ENCODE data around the gene NRF1.

DNA sequence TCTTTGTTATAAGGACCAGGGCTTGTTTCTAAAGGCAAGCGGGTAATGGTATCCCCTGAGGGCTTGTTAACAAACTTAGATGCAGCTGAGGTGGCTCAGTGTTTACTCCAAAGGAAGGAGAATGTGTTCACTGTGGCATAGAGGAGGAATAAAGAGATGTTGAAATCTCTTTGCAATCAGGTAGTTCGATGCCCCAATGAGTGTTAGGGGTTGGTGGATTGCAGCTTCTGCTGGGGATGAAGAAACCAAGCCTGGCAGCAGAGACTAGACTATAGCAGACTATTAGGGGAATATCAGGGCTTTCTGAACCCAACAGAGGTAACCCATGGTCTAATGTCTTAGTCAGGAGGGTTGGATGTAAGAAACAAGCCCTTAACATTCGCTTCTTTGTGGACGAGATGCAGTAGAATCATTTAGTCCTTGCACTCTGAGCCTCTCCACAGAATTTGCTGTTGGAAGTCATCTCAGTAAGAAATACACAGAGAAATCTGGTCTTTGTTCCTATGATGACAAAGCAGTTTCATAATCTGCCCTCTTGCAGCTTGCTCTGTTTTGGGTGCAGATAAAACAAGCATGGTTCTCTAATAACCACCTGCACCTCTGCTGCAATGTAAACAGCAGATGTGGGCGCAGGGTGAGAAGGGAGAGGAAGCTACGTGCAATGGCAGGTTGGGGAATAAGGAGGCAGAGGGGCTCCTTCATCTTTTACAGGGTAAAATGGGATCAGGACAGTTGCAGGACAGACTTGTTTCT lies 108.6 kb downstream of the NRF1 start:
- TF ChIP-seq, protein P1, sequence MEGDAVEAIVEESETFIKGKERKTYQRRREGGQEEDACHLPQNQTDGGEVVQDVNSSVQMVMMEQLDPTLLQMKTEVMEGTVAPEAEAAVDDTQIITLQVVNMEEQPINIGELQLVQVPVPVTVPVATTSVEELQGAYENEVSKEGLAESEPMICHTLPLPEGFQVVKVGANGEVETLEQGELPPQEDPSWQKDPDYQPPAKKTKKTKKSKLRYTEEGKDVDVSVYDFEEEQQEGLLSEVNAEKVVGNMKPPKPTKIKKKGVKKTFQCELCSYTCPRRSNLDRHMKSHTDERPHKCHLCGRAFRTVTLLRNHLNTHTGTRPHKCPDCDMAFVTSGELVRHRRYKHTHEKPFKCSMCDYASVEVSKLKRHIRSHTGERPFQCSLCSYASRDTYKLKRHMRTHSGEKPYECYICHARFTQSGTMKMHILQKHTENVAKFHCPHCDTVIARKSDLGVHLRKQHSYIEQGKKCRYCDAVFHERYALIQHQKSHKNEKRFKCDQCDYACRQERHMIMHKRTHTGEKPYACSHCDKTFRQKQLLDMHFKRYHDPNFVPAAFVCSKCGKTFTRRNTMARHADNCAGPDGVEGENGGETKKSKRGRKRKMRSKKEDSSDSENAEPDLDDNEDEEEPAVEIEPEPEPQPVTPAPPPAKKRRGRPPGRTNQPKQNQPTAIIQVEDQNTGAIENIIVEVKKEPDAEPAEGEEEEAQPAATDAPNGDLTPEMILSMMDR (IDR thresholded peaks at IDR 0.05; ENCODE audit: low read length) = no peak
- TF ChIP-seq EZH2 (optimal IDR thresholded peaks at IDR 0.05; ENCODE audit: low read depth, low read length) = no peak
- TF ChIP-seq EZH2phosphoT487 (IDR thresholded peaks at IDR 0.05; ENCODE audit: low read length) = no peak
